GM12872 (cell line): ENCODE data around the gene CYP2E1.

ENCODE experiments used
- CTCF ChIP-seq: IDR thresholded peaks from 3 replicates; pipeline ENCODE4 v1.5.1; 2011; ENCODE audit warnings: low read depth, mild to moderate bottlenecking, low read length, moderate library complexity; ENCODE audit not compliant: insufficient read depth

CYP2E1 gene

GRCh38 chr10:133532871-133533270 is 5.7 kb downstream of the CYP2E1 start:
- no peak for TF ChIP-seq CTCF

- no peak for TF ChIP-seq CTCF
Observed at GRCh38 chr10:133534417-133534816, 7.3 kb downstream of the CYP2E1 start.

- no peak for TF ChIP-seq CTCF
Observed at GRCh38 chr10:133536198-133536597, 9.0 kb downstream of the CYP2E1 start.

- no peak for TF ChIP-seq CTCF
Observed at GRCh38 chr10:133537546-133538545, 10.7 kb downstream of the CYP2E1 start.

- TF ChIP-seq CTCF, result no peak
Observed at GRCh38 chr10:133544506-133544905, 17.3 kb downstream of the CYP2E1 start.

GRCh38 chr10:133554600-133554999 is 27.4 kb downstream of the CYP2E1 start:
- TF ChIP-seq CTCF, result no peak

- no peak for TF ChIP-seq CTCF
Observed at GRCh38 chr10:133555521-133555920, 28.4 kb downstream of the CYP2E1 start.
